NCI-H1417 treated with DMSO at 0.1 percent for 48 hours (cell line): ENCODE results near the gene LSMEM2.
A peak's percentile ranks its signal among the peaks of the same experiment; 100 is the strongest.
"Not testable (repeated sequence)": the region's sequence is repeated elsewhere in the genome, so short reads cannot be mapped to it uniquely, and the experiment has no call there.

Source experiments
- DNase-seq: peaks from one replicate; lab custom pipeline; 2025; lab: John Stamatoyannopoulos, UW

The LSMEM2 gene

DNA sequence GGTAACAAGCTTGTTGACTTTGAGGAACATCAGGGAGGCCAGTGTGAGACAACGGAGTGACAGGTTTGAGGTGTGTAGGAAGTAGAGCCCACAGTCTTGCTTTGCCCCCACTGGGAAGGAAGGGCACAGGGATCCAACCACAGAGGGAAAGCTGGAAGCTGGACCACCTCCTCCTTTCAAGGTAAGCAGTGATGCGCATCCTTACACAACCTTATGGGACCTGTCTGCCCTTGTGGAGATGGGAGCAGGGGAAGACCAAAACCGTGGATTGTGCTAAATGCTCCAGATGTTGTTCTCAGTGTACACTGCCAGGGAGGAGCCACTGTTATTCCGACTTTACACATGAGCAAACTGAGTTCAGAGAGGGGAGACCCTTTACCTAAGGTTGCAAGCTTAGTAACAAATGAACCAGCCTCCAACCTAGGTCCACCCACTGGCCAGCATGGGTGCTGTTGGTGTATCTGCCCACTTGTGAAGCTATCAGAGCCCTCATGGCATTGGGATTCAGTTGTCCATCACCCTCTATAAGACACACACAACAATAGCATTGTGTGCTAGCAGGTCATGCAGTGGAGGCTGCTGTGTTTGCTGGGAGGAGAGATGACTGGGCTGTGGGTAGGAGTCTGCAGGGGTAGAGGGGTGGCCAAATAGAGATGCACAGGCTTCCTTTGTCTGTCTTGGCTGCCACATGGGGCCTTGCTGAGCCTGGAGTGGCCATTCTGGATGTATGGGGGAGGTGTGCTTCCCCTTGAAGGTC is 586 bp upstream of the LSMEM2 start:
- DNase-seq = no peak

DNA sequence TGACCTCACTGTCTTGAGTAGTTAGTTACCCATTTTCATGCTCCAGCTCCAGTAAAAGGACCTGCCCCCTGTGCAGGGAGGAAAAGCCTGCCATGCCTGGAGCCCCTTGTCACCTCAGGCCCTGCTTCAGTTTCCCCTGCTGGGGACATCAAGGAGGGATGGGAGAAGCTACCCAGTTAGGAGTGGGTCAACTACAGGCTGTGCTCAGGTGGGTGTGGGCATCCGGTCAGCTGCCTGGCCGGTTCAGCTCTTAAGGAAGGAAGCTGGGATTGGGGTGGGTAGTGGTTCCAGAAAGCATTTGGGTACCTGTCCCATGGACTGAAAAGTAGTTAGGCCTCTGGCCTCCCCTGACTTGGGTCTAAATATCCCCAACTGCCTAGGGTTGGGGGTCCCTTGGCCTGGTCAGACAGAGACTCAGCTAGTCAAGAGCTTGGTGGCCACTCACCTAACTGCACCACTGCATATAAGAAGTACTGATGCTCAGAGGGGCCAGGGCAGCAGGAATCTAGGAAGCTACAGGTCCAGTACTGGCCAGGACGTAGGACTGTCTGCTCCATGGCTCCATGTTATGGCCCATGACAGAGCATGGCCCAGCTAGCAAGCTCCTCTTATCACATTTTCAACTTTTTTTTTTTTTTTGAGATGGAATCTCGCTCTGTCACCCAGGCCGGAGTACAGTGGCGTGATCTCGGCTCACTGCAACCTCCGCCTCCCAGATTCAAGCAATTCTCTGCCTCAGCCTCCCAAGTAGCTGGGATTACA is 549 bp downstream of the LSMEM2 start:
- no peak for DNase-seq

DNA sequence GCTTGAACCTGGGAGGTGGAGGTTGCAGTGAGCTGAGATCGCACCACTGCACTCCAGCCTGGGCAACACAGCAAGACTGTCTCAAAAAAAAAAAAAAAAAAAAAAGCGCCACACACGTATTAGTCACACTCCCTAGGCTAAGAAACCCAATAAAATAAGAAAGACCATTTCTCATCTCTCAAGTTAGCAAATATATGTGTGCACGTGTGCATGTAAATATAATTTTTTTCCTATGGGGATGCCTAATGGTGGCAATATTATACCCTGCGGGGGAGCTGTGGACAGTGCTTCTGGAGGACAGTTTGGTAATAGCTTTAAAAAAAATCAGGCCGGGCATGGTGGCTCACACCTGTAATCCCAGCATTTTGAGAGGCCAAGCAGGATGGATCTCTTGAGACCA is 5.2 kb downstream of the LSMEM2 start:
- not testable (repeated sequence) for DNase-seq

DNA sequence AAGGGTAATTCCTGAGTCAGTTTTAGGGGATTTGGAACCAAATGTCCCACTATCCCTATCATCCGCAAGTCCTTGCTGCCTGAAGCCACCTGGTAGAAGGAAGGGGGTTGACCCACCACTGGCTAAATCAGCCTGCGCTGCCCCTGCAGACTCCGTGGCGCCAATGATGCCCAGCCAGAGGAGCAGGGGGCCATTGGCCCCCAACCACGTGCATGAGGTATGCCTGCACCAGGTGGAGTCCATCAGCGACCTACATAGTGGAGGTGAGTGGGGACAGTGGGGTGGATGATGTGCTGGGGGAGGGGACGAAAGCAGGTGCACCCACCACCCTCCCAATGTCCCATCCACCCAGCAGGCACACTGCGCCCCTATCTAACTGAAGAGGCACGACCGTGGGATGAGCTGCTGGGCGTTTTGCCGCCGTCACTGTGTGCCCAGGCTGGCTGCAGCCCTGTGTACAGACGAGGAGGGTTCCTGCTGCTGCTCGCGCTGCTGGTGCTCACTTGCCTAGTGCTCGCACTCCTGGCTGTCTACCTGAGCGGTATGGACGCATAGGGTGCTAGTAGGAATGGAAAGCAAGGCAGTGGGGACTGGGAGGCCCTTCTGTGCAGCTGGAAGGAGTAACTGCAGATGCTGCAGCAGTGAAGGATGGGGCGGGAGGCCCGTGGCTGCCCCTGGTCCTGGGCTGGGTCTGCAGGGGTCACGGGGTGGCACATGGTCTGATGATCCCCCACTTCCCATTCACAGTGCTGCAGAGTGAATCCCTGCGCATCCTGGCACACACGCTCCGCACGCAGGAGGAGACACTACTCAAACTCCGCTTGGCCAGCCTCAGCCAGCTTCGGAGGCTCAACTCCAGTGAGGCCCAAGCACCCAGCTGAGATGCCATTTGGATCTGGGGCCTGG is 7.7 kb downstream of the LSMEM2 start:
- no peak for DNase-seq

DNA sequence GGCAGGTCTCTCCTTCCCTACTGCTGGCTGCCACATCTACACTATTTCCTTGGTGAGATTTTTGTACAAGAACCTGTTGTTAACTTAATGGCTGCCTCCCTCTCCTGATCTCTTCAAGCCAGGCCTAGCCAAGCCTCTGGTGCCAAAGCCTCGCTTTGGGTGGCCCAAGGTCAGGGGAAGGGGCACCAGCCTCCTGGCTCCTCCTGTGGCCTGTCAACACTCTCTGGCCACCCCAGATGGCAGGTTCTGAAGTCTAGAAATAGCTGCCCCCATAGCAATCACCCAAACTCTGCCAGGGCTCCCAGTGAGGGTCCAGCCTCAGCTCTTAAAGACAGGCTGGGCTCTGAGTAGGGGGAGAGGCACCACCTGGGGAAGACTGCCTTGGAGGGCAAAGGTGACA is 8.4 kb downstream of the LSMEM2 start:
- no peak for DNase-seq

DNA sequence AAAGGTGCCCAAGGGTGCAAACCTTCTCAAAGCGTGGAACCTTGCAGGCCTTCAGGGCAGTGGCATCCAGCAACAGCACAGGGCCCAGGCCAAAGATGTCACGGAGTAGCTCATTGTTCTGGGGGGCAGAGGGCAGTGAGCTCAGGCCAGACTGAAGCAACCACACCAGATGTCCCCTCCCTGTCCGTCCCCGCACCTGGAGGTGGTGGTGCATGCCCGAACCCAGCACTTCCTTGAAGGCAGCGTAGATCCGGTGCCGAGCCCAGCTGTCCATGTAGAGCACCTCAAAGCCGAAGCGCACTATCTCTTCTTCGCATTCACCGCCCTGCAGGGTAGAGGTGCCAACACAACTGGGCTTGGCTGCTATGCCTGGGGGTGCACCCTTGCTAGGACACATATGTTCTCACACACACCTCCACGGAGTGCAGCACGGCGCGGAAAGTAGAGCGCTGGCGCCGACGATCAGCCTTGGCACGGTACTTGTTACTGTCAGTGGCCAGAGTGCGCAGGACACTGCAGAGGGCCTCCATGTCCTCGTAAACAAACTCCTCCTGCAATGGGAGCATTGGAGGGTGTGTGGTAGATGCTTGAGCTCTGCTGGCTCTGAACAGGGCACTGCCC is 9.6 kb downstream of the LSMEM2 start:
- no peak for DNase-seq

DNA sequence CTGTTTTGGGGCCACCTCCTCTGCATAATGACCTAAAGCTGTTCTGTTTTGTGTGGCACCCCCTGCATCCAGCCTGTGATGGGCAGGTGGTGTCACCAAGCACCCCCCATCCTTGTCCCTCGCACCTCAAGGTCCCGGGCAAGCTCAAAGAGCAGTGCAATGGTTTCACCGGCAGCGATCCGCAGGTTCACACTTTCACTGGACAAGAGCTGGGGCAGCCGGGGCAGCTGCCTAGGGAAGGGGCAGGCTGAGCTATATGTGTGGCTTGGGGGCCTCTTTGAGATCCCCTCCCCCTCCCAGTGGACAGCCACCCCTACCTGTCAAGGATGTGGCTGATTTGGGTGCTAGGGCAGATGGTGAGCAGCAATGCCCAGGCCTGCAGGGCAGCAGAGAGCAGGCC is 10.2 kb downstream of the LSMEM2 start:
- DNase-seq = no peak

DNA sequence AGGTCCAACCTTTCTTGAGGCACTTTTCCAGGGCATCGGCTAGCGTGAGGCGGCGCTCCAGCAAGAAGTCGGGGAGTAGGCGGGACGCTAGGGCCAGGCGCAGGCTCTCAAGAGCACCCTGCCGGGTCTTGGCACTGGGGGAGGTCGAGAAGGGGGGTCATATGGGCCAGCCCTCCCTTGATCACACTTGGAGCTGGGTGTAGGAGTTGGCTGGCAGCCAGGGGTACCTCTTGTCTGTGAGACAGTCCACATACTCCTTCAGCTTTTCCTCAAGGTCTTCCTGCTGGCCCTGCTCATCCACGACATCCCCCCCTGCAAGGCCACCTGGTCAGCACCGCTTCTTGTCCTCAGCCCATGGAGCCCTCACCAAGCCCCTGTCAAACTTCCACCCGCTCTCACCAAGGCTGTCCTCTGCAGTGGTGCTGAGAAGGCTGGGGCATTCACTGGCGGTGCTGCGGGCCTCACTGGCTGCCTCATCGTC is 11.3 kb downstream of the LSMEM2 start:
- DNase-seq = no peak

DNA sequence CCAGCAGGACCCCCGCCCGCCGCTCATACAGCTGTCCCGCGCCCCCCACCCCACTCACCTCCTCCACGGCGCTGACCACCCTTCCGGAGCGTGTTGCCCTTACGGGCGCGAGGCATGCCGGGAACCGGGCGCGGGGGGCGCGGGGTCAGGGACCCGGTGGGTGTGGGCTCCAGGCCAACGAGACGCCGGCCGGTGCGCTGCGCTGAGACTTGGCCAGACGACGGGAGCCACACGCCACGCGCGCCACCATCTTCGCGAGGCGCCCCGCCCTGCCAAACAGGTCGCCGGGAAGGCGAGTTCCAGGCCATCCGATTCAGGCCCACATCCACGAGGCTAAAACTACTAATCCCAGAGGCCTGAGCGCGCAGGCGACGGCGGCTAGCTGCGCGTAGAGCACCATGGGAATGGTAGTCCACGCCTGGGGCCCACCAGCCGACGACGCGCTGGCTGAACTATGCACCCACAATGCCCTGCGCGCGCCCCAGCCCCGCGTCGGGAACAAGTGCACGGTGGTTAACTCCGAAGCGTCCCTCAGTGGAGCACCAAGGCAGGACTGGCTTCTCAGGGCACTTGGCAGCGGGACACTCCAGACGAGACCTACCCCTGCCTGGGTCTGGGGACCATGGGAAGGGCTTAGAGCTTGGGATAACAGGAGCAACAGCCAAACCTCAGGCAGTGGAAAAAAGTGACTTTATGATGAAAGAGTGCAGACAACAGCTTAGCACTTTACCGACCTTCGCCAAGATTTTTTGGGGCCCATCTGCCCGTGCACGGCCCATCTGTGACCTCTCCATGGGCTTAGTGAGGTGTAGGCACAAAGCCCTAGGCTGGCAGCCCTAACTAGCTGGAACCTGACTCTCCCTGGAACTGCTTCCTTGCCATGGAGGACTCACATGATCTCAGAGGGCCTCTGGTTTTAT is 13.5 kb downstream of the LSMEM2 start, which contains the start of gene IFRD2:
TSS of gene IFRD2 (minus strand) at position 271 of the 920 bp plus-strand sequence. CDS start at position 116, 155 bp downstream.
- DNase-seq = peak; percentile 51

DNA sequence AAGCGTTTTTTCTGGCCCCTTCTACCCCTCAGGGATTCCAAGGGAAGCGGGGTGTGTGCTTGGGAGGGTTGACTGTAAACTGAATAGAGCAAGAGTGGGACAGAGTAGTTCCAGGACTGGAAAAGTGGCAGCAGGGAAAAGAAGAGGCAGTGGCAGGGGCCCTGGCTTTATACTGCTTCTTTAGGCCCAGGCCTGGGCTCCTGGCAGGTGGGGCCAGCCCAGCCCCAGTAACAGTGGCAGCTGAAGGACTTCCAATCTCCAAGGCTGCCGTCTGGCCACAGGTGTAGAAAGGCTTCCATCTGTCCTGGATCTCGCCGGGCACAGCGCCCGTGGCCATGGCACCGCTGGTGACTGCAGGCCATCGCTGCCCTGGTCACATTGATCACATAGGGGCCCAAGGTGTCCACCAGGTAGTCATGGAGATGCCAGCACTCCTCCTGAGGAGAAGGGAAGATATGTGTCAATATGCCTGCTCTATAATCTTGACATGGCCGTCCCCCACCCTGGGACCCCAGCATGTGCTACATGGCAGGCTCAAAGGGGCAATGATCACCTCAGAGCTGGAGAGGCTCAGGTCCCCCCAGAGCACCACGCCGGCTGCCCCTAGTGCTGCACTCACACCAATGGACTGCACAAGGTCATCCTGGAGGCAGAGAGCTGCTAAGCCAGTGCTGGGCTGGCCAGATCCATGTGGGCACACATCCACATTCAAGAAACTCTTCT is 14.4 kb downstream of the LSMEM2 start:
- no peak for DNase-seq

DNA sequence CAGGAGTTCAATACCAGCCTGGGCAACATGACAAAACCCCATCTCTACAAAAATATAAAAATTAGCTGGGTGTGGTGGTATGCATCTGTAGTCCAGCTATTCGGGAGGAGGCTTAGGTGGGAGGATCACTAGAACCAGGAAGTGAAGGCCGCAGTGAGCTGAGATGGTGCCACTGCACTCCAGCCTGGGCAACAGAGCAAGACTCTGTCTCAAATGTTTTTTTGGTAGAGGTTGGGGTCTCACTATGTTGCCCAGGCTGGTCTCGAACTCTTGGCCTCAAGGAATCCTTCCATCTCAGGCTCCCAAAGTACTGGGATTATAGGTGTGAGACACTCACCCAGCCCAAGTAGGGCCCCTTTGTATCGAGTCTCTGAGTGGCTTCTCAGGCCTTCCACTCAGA is 15.2 kb downstream of the LSMEM2 start:
- DNase-seq = no peak

DNA sequence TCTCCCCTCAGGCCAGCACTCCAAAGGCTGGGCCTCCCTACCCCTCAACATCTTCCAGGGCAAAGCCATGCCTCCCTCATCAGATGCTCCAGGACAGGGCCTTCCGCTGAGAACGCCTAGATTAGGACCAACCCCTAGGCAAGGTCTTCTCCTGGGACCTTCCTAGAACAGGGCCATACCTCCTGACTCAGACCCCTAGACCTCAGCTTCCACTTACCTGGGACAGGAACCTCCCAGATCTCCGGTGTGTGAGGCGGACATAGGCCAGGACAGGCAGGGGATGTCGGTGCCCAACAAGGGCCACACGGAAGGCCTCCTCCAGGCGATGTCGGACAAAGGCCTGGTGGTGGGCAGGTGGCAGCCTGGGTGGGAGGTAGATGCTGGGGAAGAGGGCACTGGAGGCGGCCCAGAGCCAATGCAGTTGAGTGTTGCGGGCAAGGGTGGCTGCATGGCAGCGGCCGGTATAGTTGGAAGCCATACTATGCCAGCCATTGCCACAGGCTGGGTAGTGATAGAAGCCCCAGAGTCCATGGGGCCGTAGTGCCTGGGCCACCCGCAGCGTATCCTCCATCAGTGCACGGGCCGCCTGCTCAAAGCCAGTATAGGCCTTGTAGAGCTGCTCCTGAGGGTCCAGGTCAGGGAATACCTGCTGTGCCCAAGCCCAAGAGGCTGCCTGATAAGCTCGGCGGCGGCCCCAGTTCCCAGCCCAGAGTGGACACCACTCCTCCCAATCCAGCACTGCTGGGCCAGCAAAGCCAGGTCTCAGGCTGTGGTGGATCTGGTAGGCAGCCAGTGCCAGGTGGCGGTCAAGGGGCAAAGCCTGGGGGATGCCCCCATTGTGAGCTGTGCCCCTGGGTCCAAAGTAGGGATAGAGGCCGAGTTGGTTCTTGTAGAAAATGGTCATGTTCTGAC is 15.9 kb downstream of the LSMEM2 start:
- DNase-seq = no peak

DNA sequence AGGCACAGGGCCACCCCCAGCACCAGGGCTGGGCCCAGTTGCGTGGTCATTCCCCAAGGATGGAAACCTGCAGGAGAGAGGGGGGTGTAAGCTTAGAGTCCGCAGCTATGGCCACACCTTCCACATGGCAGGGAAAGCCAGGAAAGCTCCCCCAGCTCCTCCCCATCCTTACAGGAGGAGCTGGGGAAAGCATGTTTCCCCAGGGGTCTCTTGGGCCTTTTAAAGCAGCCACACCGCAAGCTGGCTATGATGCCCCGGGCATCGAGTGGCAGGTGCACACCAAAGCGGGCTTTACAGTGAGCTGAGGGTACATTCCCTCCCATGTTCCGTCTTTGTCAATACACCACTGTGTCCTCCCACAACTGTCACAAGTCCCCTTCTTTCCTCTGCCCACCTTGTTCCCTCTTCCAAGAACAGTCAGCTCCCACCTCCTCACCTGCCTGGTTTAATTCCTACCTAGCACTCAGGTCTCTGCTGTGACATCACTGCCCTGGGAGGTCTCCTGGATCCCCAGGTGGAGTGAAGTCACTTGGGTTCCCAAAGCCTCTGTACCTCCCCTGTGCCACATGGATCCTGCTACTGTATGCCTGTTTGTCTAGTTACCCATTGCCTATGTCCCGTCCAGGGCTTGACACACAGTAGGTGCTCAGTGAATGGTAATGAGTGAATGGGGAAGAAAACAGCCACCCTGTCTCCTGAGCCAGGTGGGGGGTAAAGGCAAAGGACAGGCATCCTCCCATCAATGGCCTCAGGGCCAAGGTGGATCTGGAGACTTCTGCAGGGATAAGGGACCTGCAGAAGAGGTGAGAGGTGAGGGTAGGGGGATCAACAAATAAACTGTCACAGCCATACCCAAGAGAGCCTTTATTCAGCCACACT is 16.9 kb downstream of the LSMEM2 start:
- DNase-seq = no peak

DNA sequence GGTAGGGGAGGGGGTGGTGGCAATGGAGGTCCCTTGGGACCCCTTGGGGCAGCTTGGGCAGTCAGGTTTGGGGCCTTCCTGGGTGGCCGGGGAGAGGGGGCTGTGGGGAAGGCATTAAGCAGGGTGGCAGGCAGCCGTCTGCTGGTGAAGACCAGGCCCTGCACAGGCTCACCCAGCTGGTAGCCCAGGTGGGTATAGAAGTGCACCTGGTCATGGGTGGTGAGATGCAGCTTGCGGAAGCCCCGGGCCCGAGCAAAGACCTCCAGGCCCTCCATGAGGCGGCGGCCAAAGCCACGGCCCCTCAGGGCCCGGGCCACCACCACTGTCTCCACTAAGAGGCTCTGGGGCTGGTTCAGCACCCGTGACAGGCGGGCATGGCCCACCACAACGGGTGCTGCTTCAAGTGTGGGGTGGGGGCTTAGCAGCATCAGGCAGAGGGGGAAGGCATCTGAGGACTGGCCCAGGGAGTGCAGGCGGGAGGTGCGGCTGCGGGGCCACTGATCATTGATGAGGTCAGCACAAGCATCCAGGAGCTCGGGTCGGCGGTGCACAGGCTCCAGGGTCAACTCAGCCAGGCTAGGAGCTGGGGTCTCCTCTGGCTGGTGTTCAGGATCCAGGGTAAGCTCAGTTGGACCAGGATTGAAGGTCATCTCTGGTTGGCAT is 18.0 kb downstream of the LSMEM2 start:
- no peak for DNase-seq

DNA sequence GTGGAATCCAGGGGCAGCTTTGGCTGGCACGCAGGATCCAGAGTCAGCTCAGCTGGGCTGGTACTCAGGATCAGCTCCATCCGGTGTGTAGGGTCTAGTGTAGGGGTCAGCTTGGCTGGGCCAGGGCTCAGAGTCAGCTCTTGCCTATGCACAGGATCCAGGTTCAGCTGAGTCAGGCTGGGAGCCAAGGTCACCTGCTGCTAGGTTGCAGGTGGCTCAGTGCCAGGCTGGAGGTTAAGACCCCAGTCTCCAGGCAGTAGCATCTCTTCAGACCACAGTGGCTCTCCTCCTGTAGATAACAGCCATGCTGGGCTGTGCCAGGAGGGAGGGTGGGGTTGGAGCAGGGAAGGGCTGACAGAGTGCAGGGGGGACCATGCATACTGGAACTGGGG is 18.5 kb downstream of the LSMEM2 start:
- DNase-seq = no peak

DNA sequence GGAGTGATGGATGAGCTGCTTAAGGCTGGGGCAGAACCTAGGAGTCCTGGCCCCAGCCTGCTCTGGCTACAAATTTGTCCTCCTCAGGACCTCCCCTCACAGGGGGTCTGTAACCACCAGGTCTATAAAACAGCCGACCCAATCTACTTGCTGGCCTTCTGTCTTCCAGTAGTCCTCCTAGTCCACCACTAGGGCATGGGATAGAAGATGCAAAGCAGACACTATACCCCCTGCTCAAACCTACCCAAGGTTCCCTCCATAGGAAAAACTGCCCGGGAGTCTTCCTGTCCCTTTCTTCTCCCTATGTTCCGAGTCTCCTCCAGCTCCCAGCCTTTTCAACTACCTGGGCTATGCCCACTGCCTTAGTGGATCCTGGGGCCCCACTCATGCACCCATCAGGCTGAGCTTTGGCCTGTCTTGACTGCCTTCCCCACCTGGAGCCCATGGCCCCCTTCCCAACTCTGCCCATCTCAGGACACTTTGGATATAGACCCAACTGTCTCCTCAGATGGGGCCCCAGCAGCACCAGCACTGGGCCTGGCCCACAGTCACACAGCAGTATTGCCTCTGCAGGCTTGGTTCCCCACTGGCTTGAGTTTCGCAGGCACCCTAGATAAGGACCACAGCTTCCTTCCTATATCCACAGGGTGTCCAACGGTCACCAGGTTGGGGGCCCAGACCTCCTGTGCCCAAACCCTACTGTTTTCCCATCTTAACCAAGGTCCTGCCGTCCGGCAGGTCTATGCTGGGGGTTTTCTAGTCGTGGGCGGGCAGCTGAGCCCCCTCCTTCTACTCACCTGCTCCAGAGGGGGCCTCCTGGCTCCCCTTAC is 19.2 kb downstream of the LSMEM2 start:
- DNase-seq = no peak
